SK-N-SH (cell line): Measurements from ENCODE around the gene IDH3A.

Experiments
- CHD2 ChIP-seq: fragments of 150-350 bp; IDR thresholded peaks from 2 replicates; pipeline ENCODE4 v1.6.1; 2018; ENCODE audit warnings: low read length; ENCODE audit not compliant: partially characterized antibody
- CTCF ChIP-seq: fragments of 200-600 bp; sonication (generic); IDR thresholded peaks from 2 replicates; pipeline ENCODE4 v1.6.1; 2017; ENCODE audit warnings: antibody characterized with exemption, mild to moderate bottlenecking, moderate library complexity
- EP300 ChIP-seq, 2 experiments: IDR thresholded peaks; 2 replicates each; pipeline versions ENCODE4 v1.4.0 to v1.6.1; 2012; ENCODE audit warnings: borderline replicate concordance in 1 of 2, low read depth in 1 of 2, low read length in 1 of 2
- FOXM1 ChIP-seq: IDR thresholded peaks from 2 replicates; pipeline ENCODE4 v1.4.0; 2012; ENCODE audit warnings: low read depth, mild to moderate bottlenecking
- MAX ChIP-seq: IDR thresholded peaks from 2 replicates; pipeline ENCODE4 v1.4.0; 2012; ENCODE audit warnings: low read depth
- NFIC ChIP-seq: IDR thresholded peaks from 2 replicates; pipeline ENCODE4 v1.4.0; 2012; ENCODE audit warnings: borderline replicate concordance
- PBX3 ChIP-seq: IDR thresholded peaks from 2 replicates; pipeline ENCODE4; 2012
- POLR2AphosphoS5 ChIP-seq: IDR thresholded peaks from 2 replicates; pipeline ENCODE4 v1.6.1; 2012; ENCODE audit warnings: low read depth, low read length
- REST ChIP-seq: IDR thresholded peaks from 2 replicates; pipeline ENCODE4 v1.6.1; 2012; ENCODE audit warnings: mild to moderate bottlenecking, low read depth, low read length, moderate library complexity
- SMC3 ChIP-seq: IDR thresholded peaks from 2 replicates; pipeline ENCODE4 v1.6.1; 2012; ENCODE audit warnings: low read depth, low read length, improper control_type of control experiment
- USF2 ChIP-seq: fragments of 150-350 bp; IDR thresholded peaks from 2 replicates; pipeline ENCODE4 v1.6.1; 2017; ENCODE audit warnings: antibody characterized with exemption, low read length, low read depth, borderline replicate concordance

GRCh38 chr15:78208341-78208844 lies 59.2 kb downstream of the IDH3A start:
- TF ChIP-seq POLR2AphosphoS5: no peak
- no peak for TF ChIP-seq CTCF
- no peak for TF ChIP-seq NFIC
- no peak for TF ChIP-seq REST
- TF ChIP-seq EP300 (IDR thresholded peaks at IDR 0.05; ENCODE audit: borderline replicate concordance in 1 of 2, low read depth in 1 of 2, low read length in 1 of 2): no peak
- TF ChIP-seq MAX: no peak
- no peak for TF ChIP-seq SMC3
- TF ChIP-seq USF2: no peak
- no peak for TF ChIP-seq FOXM1
- TF ChIP-seq PBX3: no peak
- no peak for TF ChIP-seq CHD2
